NCI-H774 (cell line): ENCODE measurements around the gene TEKT2.

Experiments
- DNase-seq: peaks from one replicate; lab custom pipeline; 2025; lab: John Stamatoyannopoulos, UW

TEKT2 gene

GRCh38 chr1:36128905-36129206, 45.0 kb downstream of the TEKT2 start:
- DNase-seq: no peak

- DNase-seq: no peak
Measured at GRCh38 chr1:36132029-36132428, 48.1 kb downstream of the TEKT2 start.

- DNase-seq: no peak
Measured at GRCh38 chr1:36133484-36133883, 49.6 kb downstream of the TEKT2 start.

GRCh38 chr1:36134031-36134430, 50.1 kb downstream of the TEKT2 start:
- DNase-seq: no peak

GRCh38 chr1:36134505-36135329, 50.8 kb downstream of the TEKT2 start:
- no peak for DNase-seq

- DNase-seq: no peak
Measured at GRCh38 chr1:36135330-36135667, 51.4 kb downstream of the TEKT2 start.

- no peak for DNase-seq
Measured at GRCh38 chr1:36135796-36136195, 51.9 kb downstream of the TEKT2 start.

- DNase-seq: no peak
Measured at GRCh38 chr1:36136535-36136934, 52.6 kb downstream of the TEKT2 start.

GRCh38 chr1:36137226-36137625, 53.3 kb downstream of the TEKT2 start:
- no peak for DNase-seq

GRCh38 chr1:36137776-36138175, 53.9 kb downstream of the TEKT2 start:
- DNase-seq: no peak
